ENCODE data around the gene PPP1R18. TPM values are rescaled to one million over a fixed set of nuclear protein-coding genes. Genes with fewer than 3 reads are reported as not detected.

The PPP1R18 gene
- polyA plus RNA-seq, 1 experiment: 121 TPM

DNA sequence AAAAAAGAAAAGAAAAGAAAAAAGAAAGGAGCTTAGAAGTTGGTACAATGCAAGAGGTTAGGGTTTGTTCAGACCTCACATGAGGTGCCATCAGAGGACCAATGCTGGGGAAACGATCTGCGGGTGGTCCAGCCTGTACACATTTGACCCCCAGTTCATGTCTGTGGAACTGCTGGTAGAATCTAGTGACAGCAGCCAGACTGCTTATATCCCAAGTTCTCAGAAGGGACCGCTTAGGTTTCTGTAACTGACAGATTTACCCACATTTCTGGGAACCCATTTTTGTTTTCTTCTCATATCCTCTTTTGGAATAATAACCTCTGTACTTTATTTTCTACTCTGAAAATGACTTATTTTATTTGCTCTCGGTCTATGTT lies 4.7 kb downstream of the PPP1R18 start:
- Histone ChIP-seq H3K36me3 (ENCODE audit: control insufficient read depth, insufficient read depth, low read length) (peaks cover 18% of the 10 kb centered on the region), H3K27me3 (ENCODE audit: control insufficient read depth, insufficient read depth, low read length) (no peaks in the 10 kb centered on the region), H3K4me3 (ENCODE audit: low read depth, low read length) (peak overlapping the region; percentile 87)
- CTCF ChIA-PET: interaction anchor here (1.3 to 17.2 kb wide), 4 partner anchors 10 to 233 kb away, joined by 3 to 387 read pairs (median 4); partner anchors contain the start of genes DHX16, MDC1, TUBB and VARS2
- no peak for TF ChIP-seq CTCF (IDR thresholded peaks at IDR 0.05; ENCODE audit: insufficient read depth, low read depth, low read length)
- POLR2A ChIA-PET: interaction anchor here (0.6 to 1.0 kb wide), 2 partner anchors 40 to 196 kb away, joined by 3 to 4 read pairs; no protein-coding TSS in a partner anchor
- no peak for DNase-seq (ENCODE audit: low read depth)

DNA sequence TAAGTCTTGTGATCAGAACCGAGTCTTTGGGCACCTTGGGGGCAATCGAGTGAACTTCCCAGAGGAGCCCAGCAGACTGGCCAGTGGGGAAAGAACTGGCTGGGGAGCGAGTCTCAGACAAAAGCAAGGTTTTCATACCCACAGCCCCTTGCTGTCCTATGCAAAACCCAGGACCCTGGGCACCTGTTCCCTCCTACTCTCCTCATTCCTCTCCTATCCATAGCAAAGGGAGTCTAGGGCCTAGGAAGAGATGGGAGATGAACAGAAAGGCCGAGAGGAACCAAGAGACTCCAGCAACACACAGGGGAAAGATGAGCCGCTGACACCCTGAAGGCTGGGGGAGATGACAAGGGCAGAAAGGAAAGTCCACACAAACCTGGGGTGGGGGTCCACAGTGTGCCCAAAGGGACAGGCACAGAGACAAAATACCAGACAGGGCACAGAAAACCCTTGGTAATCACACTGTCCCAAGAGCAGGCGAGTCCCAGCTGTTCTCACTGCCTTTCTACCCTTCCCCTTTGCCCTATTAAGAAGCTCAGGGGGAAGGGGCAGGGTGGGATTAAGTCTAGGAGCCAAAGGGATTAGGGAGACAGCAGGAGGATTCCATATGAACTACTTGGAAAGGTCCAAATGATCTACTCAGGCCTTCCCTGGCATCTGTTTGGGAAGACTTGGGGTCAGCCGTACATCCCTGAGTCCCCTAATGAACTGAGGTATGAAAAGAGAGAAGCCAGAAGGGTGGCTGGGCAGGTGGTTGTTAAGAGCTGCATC lies 6.5 kb downstream of the PPP1R18 start:
- CTCF ChIA-PET: interaction anchor here (0.7 to 17.2 kb wide), 12 partner anchors 8 to 197 kb away, joined by 3 to 387 read pairs (median 7); partner anchors contain the start of genes DHX16, FLOT1, MDC1 and NRM
- Histone ChIP-seq H3K36me3 (ENCODE audit: control insufficient read depth, insufficient read depth, low read length) (peaks cover 25% of the 10 kb centered on the region), H3K4me3 (ENCODE audit: low read depth, low read length) (peak overlapping the region; percentile 9; the same call in 1 of the 2 replicates), H3K27me3 (ENCODE audit: control insufficient read depth, insufficient read depth, low read length) (no peaks in the 10 kb centered on the region)
- POLR2A ChIA-PET: no interaction called here
- TF ChIP-seq CTCF (IDR thresholded peaks at IDR 0.05; ENCODE audit: insufficient read depth, low read depth, low read length): no peak
- DNase-seq (ENCODE audit: low read depth): no peak

- no peak for DNase-seq (ENCODE audit: low read depth)
- peak; percentile 97 for TF ChIP-seq CTCF (IDR thresholded peaks at IDR 0.05; ENCODE audit: insufficient read depth, low read depth, low read length)
- no peak overlapping the region; the same call in 1 of the 2 replicates for H3K4me3 ChIP-seq (ENCODE audit: low read depth, low read length)
- H3K27me3 ChIP-seq (ENCODE audit: control insufficient read depth, insufficient read depth, low read length): no peaks in the 10 kb centered on the region
- ChIA-PET CTCF (interaction anchor here (0.6 to 17.2 kb wide), 35 partner anchors 9 to 851 kb away, joined by 3 to 387 read pairs (median 4); partner anchors contain the start of genes FLOT1, IER3, MDC1 and NRM), POLR2A (interaction anchor here (0.5 kb wide), 1 partner anchor 53 kb away, joined by 5 read pairs; the partner anchor contains the start of gene ATAT1)
- peaks cover 23% of the 10 kb centered on the region for H3K36me3 ChIP-seq (ENCODE audit: control insufficient read depth, insufficient read depth, low read length)
Observed at GRCh38 chr6:30678964-30679726, 7.3 kb downstream of the PPP1R18 start.

DNA sequence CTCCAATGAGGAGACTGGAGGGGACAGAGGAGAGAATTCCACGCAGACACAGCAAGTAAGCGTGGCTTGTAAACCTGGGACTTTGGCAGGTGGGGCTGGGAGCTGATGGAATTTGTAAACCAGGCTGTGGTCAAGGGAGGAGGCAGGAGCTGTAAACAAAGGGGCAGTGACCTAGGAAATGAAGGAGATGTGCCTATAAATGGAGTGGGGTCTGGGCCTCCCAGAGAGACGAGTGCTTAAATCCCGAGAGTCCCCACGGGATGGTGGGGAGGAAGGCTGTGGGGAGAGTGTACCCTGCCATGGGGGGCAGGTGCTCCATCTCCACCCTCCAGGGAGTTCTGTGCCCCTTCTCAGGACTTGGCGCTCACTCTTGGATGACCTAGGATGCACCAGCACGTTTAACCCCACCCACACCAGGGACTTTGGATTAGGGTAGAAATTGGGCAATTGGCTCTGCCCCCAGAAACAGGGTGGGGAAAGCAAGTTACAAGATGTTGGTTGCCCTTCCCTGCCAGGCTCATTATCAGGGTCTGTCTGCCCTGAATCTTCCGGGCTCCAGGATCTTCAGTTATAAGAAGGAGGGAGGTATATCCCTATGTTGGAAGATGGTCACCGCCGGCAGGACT lies 9.7 kb downstream of the PPP1R18 start:
- DNase-seq (ENCODE audit: low read depth): no peak
- Histone ChIP-seq H3K4me3 (ENCODE audit: low read depth, low read length) (no peak overlapping the region), H3K27me3 (ENCODE audit: control insufficient read depth, insufficient read depth, low read length) (no peaks in the 10 kb centered on the region), H3K36me3 (ENCODE audit: control insufficient read depth, insufficient read depth, low read length) (peaks cover 23% of the 10 kb centered on the region)
- POLR2A ChIA-PET: no interaction called here
- CTCF ChIA-PET: interaction anchor here (0.7 to 17.2 kb wide), 2 partner anchors 50 to 235 kb away, joined by 3 to 387 read pairs; partner anchors contain the start of genes MDC1 and TUBB
- no peak for TF ChIP-seq CTCF (IDR thresholded peaks at IDR 0.05; ENCODE audit: insufficient read depth, low read depth, low read length)
